EL (cell line): ENCODE measurements around the gene EEF1AKMT3.

Experiments used
- DNase-seq: peaks from one replicate; pipeline ENCODE4 v3.0.0-alpha.2; 2016

The EEF1AKMT3 gene

DNA sequence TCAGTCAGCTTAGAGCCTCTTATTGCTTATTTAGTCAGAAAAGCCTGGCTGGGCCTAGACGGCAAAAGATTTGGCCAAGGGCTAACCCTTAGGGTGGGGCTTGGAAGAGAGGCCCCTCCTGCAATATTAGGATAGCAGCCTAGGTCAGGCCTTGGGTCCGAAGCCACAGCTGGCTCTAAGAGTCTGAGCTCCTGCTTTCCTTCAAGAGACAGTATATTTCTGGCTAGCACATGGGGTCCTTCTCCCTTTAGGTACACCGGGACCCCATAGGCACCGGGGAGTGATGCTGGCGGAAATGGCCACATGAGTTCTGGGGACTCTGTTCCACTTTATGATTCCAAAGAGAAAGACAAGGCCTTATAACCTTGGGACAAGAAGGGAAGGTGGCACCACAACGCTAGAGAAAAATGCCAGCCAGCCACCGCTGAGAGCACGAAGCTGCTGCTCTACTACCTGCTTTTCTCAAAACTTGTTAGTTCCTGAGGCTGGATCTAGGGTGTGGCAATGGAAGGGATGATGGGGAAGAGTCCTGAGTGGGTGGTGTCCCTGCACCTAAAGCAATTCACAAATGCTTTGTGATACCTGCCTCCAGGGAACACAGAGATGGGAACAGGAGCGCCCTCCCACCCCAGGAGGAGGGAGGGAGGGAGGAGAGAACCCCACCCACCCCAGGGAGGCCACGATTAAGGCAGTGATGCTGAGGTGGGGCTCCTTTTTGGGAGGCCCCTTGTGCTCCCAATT, 49.2 kb downstream of the EEF1AKMT3 start:
- no peak for DNase-seq

DNA sequence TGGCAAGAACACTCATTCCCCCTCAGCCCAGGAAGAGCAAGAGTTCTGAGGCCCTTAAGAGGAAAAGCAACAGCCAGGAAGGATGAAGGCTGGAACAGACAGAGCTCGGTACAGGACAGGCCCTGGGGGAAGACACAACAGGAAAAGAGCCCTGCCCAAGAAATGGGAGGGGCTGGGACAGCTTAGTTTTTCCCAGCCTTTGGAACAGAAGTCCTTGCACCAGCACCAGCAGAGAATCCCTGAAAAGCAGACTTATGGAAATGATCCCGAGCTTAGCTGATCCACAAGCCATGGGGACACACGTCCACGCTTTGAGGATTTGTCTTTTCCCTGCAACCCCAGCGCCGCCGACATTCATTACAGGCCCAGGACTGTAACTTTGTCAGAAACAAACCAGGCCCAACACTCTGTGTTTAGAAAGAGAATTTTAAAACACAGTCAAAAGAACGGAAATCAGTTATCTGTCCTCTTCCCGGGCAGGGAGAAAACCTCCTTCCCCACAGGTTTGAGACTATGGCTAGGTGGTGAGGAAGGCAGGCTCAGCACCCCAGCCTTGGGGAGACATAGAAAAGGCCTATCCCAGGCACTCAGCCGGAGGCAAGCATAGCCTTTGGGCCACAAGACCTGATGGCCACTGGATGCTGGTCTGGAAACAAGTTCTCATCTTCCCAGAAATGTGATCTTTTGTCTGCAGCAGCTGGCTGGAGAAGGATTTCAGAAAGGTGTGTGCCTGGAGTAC, 50.1 kb downstream of the EEF1AKMT3 start:
- no peak for DNase-seq

DNA sequence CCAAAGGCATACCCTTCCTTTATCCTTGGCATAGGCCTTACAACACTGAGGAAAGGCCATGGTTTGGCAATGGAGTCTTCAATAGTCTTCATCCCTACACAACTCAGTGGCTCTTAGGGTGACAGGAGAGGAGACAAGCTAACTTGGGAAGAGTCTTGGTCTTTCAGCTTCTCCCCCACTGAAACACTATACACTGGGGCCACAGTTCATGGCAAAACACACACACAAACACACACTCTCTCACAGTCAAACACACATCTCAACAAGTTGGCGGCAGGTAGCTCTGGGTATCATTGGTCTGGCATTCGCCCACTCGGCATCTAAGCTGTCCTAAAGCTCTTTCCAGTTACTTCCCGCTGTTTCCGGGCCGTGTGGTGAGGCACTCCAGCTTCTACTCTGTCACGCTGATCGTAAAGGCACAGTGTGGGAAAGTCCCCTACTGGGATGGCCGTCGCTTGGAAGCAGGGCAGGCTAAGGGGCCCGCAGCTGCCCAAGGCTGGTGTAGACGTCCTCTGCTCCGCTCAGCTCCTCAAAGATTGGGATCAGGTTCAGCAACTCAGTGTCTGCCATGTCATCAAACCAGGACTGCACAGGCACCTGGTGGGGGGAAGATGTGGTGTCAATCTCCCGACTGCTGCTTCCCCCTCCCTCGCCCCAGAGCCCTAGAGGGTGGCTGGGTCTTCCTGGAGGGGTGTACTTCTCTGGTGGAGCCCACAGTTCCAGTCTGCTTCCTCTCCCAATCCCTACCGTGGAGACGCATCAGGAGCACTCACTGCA, 50.9 kb downstream of the EEF1AKMT3 start:
- no peak for DNase-seq

DNA sequence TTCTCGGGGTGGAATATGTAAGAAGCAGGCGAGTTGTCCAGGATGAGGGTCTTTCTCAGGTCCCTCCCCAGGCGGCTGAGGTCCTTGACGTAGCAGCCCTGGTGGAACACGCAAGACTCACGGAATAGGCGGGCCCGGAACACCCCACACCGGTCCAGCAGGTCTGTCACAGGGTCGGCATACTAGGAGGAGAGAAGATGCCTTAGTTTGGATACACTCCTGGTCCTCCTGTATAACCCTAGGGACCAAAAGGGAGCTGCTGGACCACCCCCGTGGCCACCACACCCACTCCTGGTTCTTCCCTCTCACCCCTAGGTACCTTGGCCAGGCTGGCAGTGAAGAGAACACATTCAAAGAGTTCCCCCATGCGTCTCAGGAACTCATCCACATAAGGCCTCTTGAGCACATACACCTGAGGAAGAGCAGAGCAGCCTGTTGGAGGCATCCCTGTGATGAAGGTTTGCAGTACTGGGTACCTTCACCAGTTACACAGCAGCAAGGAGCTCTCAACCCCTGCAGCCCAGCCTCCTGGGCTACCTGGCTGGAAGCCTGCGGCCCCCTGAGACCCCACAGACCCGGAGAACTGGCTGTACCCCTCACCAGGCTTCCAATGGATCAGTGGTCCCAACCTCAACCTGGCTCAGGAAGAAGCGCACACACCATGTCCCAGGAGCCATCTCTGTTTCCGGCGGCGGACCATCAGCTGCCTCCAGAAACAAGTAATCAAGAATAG, 51.7 kb downstream of the EEF1AKMT3 start:
- DNase-seq, result no peak

DNA sequence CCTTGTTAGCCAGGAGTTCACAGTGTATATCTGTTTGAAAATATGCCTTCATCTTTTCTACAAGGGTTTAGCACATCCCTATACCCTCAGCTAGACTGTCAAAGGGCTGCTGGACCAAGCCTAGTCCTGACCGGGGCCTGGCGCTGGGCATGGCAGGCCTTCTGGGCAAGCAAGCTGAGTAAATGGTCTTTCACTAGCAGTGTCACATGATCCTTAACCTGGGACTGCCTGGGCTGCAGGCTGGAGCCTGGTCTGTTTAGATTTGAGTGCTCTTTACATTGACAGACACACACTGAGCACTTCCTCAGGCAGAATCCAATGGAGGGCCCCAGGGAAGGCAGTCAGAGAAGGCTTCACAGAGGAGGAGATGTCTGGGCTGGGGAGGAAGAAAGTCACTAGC, 53.0 kb downstream of the EEF1AKMT3 start:
- no peak for DNase-seq

DNA sequence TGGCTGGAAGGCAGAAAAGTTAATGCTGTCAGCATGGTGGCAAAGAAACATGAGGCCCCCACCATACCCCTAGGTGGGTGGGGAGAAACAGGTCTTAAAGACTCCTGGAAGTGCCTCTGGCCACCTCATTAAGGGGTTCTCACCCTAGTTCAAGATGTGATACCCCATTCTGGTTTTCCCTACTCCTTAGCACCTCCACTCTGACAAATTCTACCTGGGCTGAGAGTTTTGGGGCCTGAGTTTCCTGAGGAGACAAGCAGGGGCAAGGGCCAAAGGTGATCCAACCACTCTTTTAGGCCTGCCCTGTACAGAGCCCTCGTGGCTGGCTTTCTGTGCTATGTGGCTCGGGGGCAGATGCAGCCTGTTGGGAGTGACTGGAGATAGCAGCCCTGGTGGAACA, 54.0 kb downstream of the EEF1AKMT3 start:
- DNase-seq, result no peak

DNA sequence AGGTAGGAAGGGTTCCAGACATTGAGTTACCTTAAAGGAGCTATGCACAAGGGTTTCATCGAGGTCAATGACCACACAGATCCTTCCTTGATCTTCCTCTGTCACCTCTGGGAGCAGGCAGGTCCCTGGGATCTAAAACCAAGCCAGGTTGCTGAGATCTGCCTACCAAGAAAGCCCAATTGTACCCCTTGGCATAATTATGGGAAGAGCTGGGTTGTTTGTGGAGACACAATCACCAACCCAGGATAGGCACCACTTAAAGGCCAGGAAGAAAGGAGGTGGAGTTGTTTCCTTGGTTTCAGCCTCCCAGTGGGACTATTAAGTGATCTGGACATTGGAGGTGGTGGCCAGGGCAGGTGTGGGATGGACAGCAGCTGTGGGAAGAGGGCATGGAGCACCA, 54.6 kb downstream of the EEF1AKMT3 start:
- no peak for DNase-seq

DNA sequence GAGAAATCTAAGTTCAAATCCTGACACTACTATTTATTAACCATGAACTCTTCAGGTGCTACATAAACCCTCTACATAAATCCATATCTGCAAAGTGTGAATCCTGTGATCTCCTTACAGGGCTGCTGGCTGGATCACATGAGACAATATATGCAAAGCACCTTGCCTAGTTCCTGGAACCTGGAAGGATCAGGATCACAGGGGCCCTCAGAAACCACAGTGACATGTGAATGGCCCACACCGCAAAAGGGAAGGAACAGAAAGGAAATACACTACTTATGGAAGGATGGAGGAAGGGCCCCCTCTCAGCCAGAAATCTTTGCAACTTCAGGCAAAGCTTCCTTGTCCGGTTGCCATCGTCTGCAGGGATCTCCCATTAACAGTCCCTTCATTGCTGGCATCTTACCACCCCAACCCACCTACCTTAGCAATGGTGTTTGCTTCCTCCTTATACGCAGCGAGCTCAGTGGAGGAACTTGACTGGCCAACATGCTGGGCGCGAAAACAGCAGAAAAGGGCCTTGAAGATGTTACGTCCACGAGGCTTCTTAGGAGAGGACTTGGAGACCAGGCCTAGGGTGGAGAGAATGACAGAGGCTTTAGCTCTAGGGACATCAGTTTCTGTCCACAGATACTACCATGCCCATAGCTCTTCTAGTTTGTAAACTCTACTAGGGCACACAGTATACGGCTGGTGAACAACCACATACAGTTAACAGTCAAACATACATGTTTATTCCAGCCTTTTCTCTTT, 56.8 kb downstream of the EEF1AKMT3 start:
- DNase-seq, result no peak

DNA sequence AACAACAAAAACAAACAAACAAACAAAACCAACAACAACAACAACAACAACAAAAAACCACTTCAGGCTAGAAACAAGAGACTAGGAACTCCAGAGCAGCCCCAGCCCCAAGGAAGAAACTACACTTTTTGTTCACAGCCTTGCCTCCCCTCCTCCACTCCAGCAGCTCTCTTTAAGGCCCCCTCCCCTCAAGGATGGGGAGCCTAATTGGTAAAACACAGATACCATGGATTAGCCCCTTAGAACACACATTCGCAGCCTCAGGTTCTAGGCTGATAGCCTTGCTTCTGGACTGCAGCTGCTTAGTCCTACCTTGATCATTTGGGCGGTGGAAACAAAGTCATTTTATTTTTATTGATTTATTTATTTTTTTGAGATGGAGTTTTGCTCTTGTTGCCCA, 58.0 kb downstream of the EEF1AKMT3 start:
- DNase-seq, result no peak
